ENCODE measurements around the gene EMC7. TPM values are rescaled to one million over a fixed set of nuclear protein-coding genes. Genes with fewer than 3 reads are reported as not detected.
A peak's percentile ranks its signal among the peaks of the same experiment; 100 is the strongest.

The EMC7 gene
- total and polyA plus RNA-seq, 7 donors: 50.4 to 128 (median 82.8) TPM

DNA sequence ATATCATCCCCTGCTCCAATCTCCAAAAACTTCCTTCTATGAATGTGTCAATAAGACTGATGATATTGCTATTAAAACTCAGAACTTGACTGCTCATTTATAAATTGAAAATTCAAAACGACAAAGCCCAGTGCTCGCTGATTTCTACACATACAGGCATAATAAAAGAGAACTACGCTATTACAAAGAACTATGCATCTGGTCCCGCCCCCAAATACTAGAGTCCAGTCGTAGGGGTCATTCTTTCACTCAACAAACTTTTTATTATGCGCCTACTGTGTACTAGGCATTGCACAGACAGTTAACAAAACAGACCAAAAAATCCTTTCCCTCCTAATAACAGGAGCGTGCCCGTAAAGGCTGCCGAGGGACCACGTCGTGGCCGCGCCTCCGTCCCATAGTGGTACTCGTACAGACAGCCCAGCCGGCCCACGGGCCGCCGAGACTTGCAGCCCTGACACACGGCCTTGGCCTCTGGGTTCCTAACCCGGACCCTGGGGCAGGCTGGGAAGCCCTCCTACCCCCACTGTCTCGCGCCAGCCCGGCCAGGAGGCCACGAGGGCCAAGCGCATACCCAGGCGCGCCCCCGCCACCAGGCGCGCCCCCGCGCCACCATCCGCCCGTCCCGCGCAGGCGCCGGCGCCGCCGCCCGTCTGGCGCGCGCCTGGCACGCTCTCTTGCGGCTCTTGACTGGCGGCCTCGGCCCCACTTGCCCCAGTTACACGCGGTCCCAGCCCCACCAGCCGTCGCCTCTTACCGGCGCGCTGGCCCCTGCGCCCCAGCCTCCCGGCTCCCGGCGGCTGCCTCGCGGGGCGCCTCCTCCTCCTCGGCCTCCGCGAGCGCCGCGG lies 63.4 kb downstream of the EMC7 start:
- peak; percentile 92 to 97 (median 95) for ATAC-seq
- WGBS, 3 donors: 0 to 2% (median 1%) methylated on average over 36 to 69 of the region's 70 CpGs
- H3K27ac ChIP-seq: peak overlapping the region; percentile 91

More for the DNA sequence above, 63.4 kb downstream of the EMC7 start:
- DNase-seq: peak; percentile 88 to 91
- Histone ChIP-seq H3K36me3 (ENCODE audit: insufficient read depth in 1 of 2, low read depth in 1 of 2) (no peaks in the 10 kb centered on the region), H3K4me1 (peaks cover 7% of the 10 kb centered on the region), H3K27me3 (ENCODE audit: insufficient read depth in 3 of 3, low read length in 2 of 3) (no peaks in the 10 kb centered on the region), H3K4me3 (peak overlapping the region; percentile 84), H3K9me3 (no peaks in the 10 kb centered on the region)
- intact Hi-C loops (cut with DNase I): no loop called here
- TF ChIP-seq, protein P1, sequence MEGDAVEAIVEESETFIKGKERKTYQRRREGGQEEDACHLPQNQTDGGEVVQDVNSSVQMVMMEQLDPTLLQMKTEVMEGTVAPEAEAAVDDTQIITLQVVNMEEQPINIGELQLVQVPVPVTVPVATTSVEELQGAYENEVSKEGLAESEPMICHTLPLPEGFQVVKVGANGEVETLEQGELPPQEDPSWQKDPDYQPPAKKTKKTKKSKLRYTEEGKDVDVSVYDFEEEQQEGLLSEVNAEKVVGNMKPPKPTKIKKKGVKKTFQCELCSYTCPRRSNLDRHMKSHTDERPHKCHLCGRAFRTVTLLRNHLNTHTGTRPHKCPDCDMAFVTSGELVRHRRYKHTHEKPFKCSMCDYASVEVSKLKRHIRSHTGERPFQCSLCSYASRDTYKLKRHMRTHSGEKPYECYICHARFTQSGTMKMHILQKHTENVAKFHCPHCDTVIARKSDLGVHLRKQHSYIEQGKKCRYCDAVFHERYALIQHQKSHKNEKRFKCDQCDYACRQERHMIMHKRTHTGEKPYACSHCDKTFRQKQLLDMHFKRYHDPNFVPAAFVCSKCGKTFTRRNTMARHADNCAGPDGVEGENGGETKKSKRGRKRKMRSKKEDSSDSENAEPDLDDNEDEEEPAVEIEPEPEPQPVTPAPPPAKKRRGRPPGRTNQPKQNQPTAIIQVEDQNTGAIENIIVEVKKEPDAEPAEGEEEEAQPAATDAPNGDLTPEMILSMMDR (IDR thresholded peaks at IDR 0.05): no peak

Other genes with a start within 250 kb of the EMC7 start
- not detected for gene CHRM5, start 133.4 kb downstream of the EMC7 start, total RNA-seq
- under 1 TPM in 2 of 3 donors, not detected in 1; under 0.01 to 0.04 TPM for gene CHRM5, start 133.4 kb downstream of the EMC7 start, polyA plus RNA-seq
- gene AVEN, start 62.7 kb downstream of the EMC7 start, total RNA-seq: 10 to 100 TPM; 17.2 to 30.3 (median 21.6) TPM
- gene AVEN, start 62.7 kb downstream of the EMC7 start, polyA plus RNA-seq: 10 to 100 TPM; 20.9 to 23.4 (median 22.9) TPM
- gene PGBD4, start 221 bp upstream of the EMC7 start, total RNA-seq: 1 to 10 TPM; 1.4 to 2.1 (median 1.8) TPM
- 1 to 10 TPM in 2 of 3 donors, under 1 TPM in 1; 0.70 to 5.0 (median 1.0) TPM for gene PGBD4, start 221 bp upstream of the EMC7 start, polyA plus RNA-seq
- 10 to 100 TPM; 12.2 to 19.5 (median 16.4) TPM for gene KATNBL1, start 108.2 kb upstream of the EMC7 start, total RNA-seq
- 10 to 100 TPM; 10.4 to 22.3 (median 17.5) TPM for gene KATNBL1, start 108.2 kb upstream of the EMC7 start, polyA plus RNA-seq
- gene EMC4, start 123.2 kb upstream of the EMC7 start, total RNA-seq: 100 to 1,000 TPM in 3 of 4 donors, 10 to 100 TPM in 1; 95.8 to 120 (median 107) TPM
- 100 to 1,000 TPM; 145 to 206 (median 163) TPM for gene EMC4, start 123.2 kb upstream of the EMC7 start, polyA plus RNA-seq
- gene SLC12A6, start 235.9 kb upstream of the EMC7 start, total RNA-seq: 10 to 100 TPM in 3 of 4 donors, 1 to 10 TPM in 1; 8.7 to 22.1 (median 18.8) TPM
- 10 to 100 TPM in 1 of 3 donors, 1 to 10 TPM in 2; 2.3 to 12.3 (median 5.3) TPM for gene SLC12A6, start 235.9 kb upstream of the EMC7 start, polyA plus RNA-seq
- 100 to 1,000 TPM; 123 to 146 (median 134) TPM for gene NOP10, start 241.3 kb upstream of the EMC7 start, total RNA-seq
- gene NOP10, start 241.3 kb upstream of the EMC7 start, polyA plus RNA-seq: 100 to 1,000 TPM; 241 to 441 (median 274) TPM
- not detected for gene NUTM1, start 241.5 kb upstream of the EMC7 start, total RNA-seq
- under 1 TPM in 1 of 3 donors, not detected in 2; 0.01 TPM for gene NUTM1, start 241.5 kb upstream of the EMC7 start, polyA plus RNA-seq

Measured in psoas muscle (tissue), 8 donors.